Midbrain (tissue), 1 donor: ENCODE measurements around the gene ZFP57.

Experiments
- DNase-seq: peaks from one replicate; lab custom pipeline; 2025; lab: John Stamatoyannopoulos, UW

The ZFP57 gene

GRCh38 chr6:29680904-29681303 is at the start of gene ZFP57:
Gene ZFP57 (minus strand): TSS chr6:29681152. CDS start chr6:29677003, 4,149 bp downstream.
- no peak for DNase-seq

GRCh38 chr6:29730575-29731126 is 49.7 kb upstream of the ZFP57 start:
- no peak for DNase-seq

- no peak for DNase-seq
Observed at GRCh38 chr6:29729774-29730328, 48.9 kb upstream of the ZFP57 start.

- no peak for DNase-seq
Observed at GRCh38 chr6:29728875-29729270, 47.9 kb upstream of the ZFP57 start.

- DNase-seq: no peak
Observed at GRCh38 chr6:29728173-29728874, 47.4 kb upstream of the ZFP57 start.

GRCh38 chr6:29727637-29728036 is 46.7 kb upstream of the ZFP57 start:
- no peak for DNase-seq

- no peak for DNase-seq
Observed at GRCh38 chr6:29726571-29727194, 45.7 kb upstream of the ZFP57 start.

- no peak for DNase-seq
Observed at GRCh38 chr6:29726001-29726400, 45.0 kb upstream of the ZFP57 start.

GRCh38 chr6:29724937-29725869 is 44.3 kb upstream of the ZFP57 start:
- no peak for DNase-seq

- DNase-seq: no peak
Observed at GRCh38 chr6:29723666-29724588, 43.0 kb upstream of the ZFP57 start.

- DNase-seq: peak; percentile 80
Observed at GRCh38 chr6:29723262-29723665, 42.3 kb upstream of the ZFP57 start, which contains the start of gene HLA-F. Gene HLA-F (plus strand): TSS chr6:29723434. CDS start chr6:29723464, 30 bp downstream.

- DNase-seq: no peak
Observed at GRCh38 chr6:29720863-29721262, 39.9 kb upstream of the ZFP57 start.

GRCh38 chr6:29710281-29710941 is 29.5 kb upstream of the ZFP57 start:
- no peak for DNase-seq

- DNase-seq: no peak
Observed at GRCh38 chr6:29709188-29709587, 28.2 kb upstream of the ZFP57 start.

GRCh38 chr6:29708432-29709179 is 27.7 kb upstream of the ZFP57 start:
- no peak for DNase-seq

- DNase-seq: peak; percentile 60
Observed at GRCh38 chr6:29705389-29706231, 24.7 kb upstream of the ZFP57 start.

- DNase-seq: no peak
Observed at GRCh38 chr6:29702519-29703103, 21.7 kb upstream of the ZFP57 start.
